AG09319 (cell line): ENCODE measurements around the gene COX19.

ENCODE experiments used
- DNase-seq: peaks from one replicate; pipeline ENCODE4 v3.0.0-alpha.2; 2010; ENCODE audit warnings: low read depth; ENCODE audit errors: extremely low read depth
- TF ChIP-seq, protein P1 (sequence below): IDR thresholded peaks from 2 replicates; pipeline ENCODE4 v1.5.1; 2011; ENCODE audit warnings: low read depth, mild to moderate bottlenecking, inconsistent platforms, low read length, moderate library complexity

COX19 gene

DNA sequence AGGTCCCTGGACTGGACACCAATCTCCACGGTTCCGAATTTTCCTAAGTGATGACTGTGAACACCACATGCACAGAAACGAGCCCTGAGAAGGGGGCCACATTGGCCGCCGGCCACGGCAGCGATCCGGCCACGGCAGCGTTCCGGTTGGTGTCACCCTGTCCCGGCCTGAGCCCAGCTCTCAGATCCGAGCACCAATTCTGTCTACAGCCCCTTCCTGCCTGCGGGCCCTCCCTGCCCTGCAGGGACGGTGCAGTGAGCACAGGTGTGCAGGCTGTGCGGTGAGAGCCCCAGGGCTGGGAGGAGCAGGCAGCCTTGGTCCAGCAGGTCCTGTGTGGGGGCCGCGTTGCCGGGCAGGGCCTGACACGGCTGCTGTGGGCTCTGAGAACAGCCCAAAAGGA is 39.3 kb upstream of the COX19 start:
- no peak for DNase-seq
- TF ChIP-seq, protein P1, sequence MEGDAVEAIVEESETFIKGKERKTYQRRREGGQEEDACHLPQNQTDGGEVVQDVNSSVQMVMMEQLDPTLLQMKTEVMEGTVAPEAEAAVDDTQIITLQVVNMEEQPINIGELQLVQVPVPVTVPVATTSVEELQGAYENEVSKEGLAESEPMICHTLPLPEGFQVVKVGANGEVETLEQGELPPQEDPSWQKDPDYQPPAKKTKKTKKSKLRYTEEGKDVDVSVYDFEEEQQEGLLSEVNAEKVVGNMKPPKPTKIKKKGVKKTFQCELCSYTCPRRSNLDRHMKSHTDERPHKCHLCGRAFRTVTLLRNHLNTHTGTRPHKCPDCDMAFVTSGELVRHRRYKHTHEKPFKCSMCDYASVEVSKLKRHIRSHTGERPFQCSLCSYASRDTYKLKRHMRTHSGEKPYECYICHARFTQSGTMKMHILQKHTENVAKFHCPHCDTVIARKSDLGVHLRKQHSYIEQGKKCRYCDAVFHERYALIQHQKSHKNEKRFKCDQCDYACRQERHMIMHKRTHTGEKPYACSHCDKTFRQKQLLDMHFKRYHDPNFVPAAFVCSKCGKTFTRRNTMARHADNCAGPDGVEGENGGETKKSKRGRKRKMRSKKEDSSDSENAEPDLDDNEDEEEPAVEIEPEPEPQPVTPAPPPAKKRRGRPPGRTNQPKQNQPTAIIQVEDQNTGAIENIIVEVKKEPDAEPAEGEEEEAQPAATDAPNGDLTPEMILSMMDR, result no peak

DNA sequence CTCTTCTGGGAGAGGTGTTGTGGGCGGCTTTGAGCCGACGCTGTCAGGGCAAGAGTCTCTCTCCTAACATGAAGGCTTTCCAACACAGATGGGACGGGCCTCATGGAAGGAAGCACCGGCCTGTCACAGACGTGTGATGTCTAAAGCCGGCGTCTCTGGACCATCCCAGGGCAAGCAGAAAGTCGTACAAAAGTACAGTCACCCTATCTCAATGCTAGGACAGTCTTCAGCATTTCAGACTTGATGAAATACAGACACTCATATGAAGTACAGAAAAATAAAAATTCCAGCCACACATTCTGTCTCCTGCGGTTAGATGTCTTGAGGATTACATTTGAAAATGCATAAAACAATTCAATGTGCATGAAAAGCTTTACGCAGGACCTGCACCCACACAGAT is 38.2 kb upstream of the COX19 start:
- no peak for DNase-seq
- TF ChIP-seq, protein P1, result no peak

DNA sequence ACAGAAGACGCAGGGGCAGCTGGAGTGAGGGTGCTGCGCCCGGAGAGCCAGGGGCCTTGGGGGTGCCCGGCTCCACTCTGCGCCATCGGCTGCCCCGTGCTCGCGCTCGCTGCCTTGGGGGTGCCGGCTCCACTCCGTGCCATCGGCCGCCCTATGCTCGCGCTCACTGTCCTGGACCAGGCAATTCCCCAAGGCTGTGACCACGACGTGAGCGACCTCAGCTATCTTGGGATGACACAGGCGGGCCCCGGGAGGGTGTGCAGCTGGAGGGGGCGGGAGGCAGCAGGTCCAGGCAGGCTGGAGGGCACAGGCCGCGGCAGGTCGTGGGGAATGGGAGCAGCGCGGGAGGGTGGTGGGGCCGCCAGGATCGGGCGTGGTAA is 37.4 kb upstream of the COX19 start:
- TF ChIP-seq, protein P1, result no peak
- DNase-seq, result no peak

DNA sequence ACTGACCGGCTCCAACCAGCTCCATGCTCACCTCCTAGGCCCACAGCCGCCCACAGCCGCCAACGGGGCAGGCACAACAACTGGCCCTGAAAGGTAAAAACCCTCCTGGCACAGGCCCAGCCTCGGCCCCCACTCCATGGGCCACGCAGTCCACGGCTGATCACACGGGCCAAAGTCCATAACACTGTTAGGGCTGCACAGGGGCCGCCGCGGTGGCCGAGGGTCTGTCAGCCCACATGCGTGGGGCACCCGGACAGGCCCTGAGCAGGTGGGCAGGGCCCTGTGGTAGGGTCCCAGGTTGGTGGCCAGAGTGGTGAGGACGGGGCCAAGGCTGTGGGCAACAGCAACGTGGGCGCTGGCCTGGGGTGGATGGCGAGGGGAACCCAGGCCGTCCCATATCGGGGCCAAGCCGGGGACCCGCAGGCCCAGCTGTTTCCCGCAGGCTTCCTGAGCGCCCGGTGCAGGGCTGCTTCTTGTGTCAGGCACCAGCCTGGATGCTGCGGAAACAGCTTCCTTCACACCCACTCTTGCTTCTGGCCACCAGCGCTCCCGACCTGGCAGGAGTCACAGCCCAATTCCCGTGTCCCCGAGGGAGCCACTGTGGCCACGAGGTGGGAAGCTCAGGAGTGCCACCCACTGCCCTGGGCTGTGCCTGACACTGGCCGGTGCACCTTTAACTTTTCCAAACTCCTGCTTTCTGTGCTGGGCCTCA is 36.8 kb upstream of the COX19 start:
- TF ChIP-seq, protein P1, result no peak
- no peak for DNase-seq

DNA sequence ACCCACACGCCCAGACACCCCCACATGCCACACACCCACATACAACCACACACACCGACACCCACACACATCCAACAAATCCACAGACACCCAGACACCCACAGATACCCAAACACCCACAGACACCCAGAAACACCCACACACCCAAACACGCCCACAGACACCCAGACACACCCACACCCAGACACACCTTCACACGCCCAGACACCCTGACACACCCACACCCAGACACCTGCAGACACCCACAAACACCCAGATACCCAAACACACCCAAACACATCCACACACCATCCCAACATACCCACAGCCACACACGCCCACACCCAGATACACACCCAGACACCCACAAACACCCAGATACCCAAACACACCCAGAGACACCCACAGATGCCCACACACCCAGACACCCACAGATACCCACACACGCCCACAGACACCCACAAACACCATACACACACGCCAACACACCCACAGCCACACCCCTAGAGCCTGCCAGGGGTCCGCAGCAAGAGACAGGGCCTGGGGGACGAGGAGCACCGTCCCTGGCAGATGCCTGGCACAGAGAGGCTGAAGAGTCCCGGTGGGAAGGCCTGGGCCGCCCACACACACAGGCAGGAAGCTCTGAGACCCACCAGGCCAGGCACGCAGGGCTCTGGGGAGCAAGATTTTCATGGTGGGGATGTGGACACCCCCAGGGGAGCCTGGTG is 36.1 kb upstream of the COX19 start:
- TF ChIP-seq, protein P1, result no peak
- no peak for DNase-seq

DNA sequence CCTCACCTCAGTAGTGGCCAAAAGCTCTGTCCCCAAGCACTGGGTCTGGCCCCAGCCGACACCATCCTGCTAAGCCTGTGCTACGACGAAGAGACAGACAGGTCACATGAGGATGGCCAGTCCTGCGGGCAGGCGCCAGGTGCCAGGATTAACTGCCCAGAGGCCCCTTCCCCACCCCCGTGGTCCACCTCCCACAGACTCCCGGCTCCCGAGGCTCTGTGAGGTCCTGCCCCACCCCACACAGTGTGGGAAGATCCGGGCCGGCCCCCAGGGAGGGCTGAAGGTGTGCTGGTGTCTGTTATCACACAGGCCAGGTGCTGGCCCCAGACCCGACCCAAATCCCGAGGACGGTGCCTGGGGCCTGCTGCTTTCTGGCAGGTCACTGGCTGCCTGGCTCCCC is 34.9 kb upstream of the COX19 start:
- no peak for DNase-seq
- TF ChIP-seq, protein P1, result no peak

DNA sequence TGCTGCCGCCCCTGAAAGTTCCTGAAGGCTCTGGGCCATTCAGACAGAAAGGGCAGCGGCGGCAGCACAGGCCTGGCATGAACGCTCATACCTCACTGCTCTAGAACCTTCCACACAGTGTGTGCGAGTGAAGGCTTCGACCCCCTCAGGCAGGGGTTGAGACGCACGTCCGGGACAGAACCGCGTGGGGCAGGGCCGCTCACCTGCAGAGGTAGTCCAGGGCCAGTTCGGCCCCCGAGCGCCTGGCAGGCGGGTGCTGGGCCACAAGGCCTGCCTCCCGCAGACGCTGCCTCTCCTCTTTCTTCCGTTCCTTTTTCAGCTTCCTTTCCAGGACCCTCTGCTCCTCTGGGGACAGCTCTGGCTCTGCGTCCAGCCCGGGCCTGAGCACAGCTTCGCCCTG is 34.4 kb upstream of the COX19 start:
- TF ChIP-seq, protein P1, result no peak
- no peak for DNase-seq
